Naive thymus-derived CD4-positive, alpha-beta T cell (primary cell): ENCODE results near the gene RAD23A. TPM values are rescaled to one million over a fixed set of nuclear protein-coding genes. Genes with fewer than 3 reads are reported as not detected.
A peak's percentile ranks its signal among the peaks of the same experiment; 100 is the strongest.

ENCODE experiments used
- ATAC-seq: fragments of 150-1000 bp; cut with Tn5 transposase; 2 replicates; pipeline ENCODE4 v1.10.0; 2021; ENCODE audit warnings: mild to moderate bottlenecking, moderate library complexity
- CTCF ChIA-PET: fragments of 350-600 bp; sonication (Branson Sonifier 250); formaldehyde crosslinking; loops from one replicate; lab custom pipeline; 2021; ENCODE audit warnings: antibody characterized with exemption; lab: Charles Lee
- POLR2A ChIA-PET: fragments of 350-600 bp; sonication (Branson Sonifier 250); formaldehyde crosslinking; loops from one replicate; lab custom pipeline; 2021; ENCODE audit warnings: antibody characterized with exemption, inconsistent platforms; lab: Charles Lee
- DNase-seq, 9 donors: peaks; one replicate each; pipeline versions ENCODE4 v3.0.0 to v3.0.0-alpha.2; 2020 to 2022; ENCODE audit warnings: mixed read lengths in 1 of 9
- H3K27ac ChIP-seq: one replicate; pipeline ENCODE4 v1.7.0; 2013; ENCODE audit warnings: mild to moderate bottlenecking, low read depth, low read length, moderate library complexity
- H3K27me3 ChIP-seq, 2 donors: one replicate each; pipeline ENCODE4 v1.7.0; 2013; ENCODE audit warnings: low read length in 2 of 2, mild to moderate bottlenecking in 2 of 2, moderate library complexity in 2 of 2; ENCODE audit not compliant: control insufficient read depth in 2 of 2, insufficient read depth in 2 of 2
- H3K36me3 ChIP-seq, 3 experiments: 1 replicate in 2 of 3; 2 replicates in 1 of 3; pipeline ENCODE4 v1.7.0; 2013; ENCODE audit warnings: low read length in 3 of 3, mild to moderate bottlenecking in 3 of 3, moderate library complexity in 1 of 3; ENCODE audit not compliant: insufficient read depth in 3 of 3, control insufficient read depth in 2 of 3
- H3K4me1 ChIP-seq, 2 donors: one replicate each; pipeline ENCODE4 v1.7.0; 2013; ENCODE audit warnings: low read length in 2 of 2, mild to moderate bottlenecking in 2 of 2, moderate library complexity in 1 of 2; ENCODE audit not compliant: control insufficient read depth in 2 of 2, insufficient read depth in 2 of 2
- H3K4me3 ChIP-seq: 2 replicates; pipeline ENCODE4 v1.7.0; 2013; ENCODE audit warnings: mild to moderate bottlenecking, low read length
- H3K9me3 ChIP-seq, 3 experiments: 1 replicate in 2 of 3; 2 replicates in 1 of 3; pipeline ENCODE4 v1.7.0; 2013; ENCODE audit warnings: low read length in 3 of 3; ENCODE audit not compliant: control insufficient read depth in 2 of 3
- H3K27ac Mint-ChIP-seq, 9 donors: one replicate each; pipeline ENCODE4 v1.8.0; 2020 to 2022; ENCODE audit warnings: mixed read lengths in 9 of 9, mild to moderate bottlenecking in 8 of 9, moderate library complexity in 5 of 9, inconsistent platforms in 2 of 9
- H3K27me3 Mint-ChIP-seq, 5 donors: one replicate each; pipeline ENCODE4 v1.8.0; 2021 to 2022; ENCODE audit warnings: mixed read lengths in 5 of 5, mild to moderate bottlenecking in 1 of 5
- H3K36me3 Mint-ChIP-seq, 5 donors: one replicate each; pipeline ENCODE4 v1.8.0; 2020 to 2022; ENCODE audit warnings: mixed read lengths in 5 of 5, mild to moderate bottlenecking in 3 of 5, inconsistent platforms in 1 of 5
- H3K4me1 Mint-ChIP-seq, 7 donors: one replicate each; pipeline ENCODE4 v1.8.0; 2020 to 2022; ENCODE audit warnings: mixed read lengths in 7 of 7, mild to moderate bottlenecking in 3 of 7, inconsistent platforms in 1 of 7
- H3K4me3 Mint-ChIP-seq, 10 donors: one replicate each; pipeline ENCODE4 v1.8.0; 2020 to 2022; ENCODE audit warnings: mild to moderate bottlenecking in 10 of 10, mixed read lengths in 10 of 10, moderate library complexity in 6 of 10, inconsistent platforms in 2 of 10
- H3K9me3 Mint-ChIP-seq, 11 donors: one replicate each; pipeline ENCODE4 v1.8.0; 2020 to 2022; ENCODE audit warnings: mixed read lengths in 11 of 11, mild to moderate bottlenecking in 4 of 11, inconsistent platforms in 1 of 11, moderate library complexity in 1 of 11
- intact Hi-C, 2 donors: fragments of 100-400 bp; cut with micrococcal nuclease; formaldehyde crosslinking; loops; one replicate each; pipeline ENCODE4 v1.15.1; 2023
- polyA plus RNA-seq, 2 donors: library from polyadenylated mRNA; unstranded; fragments of 300-500 nt; fragmentation: Illumina TruSeq; gene quantifications; one replicate each; pipeline ENCODE4 v1.2.3, GENCODE V29; 2021
- total RNA-seq, 6 experiments: library from RNA in 5 of 6; stranded (reverse) in 5 of 6; gene quantifications; 1 replicate in 5 of 6; 2 replicates in 1 of 6; pipeline ENCODE4 v1.2.3 and lab custom pipeline; 2021 to 2026

Gene RAD23A
- total and polyA plus RNA-seq, 7 experiments from 2014 or later: 75.0 to 111 (median 90.5) TPM

DNA sequence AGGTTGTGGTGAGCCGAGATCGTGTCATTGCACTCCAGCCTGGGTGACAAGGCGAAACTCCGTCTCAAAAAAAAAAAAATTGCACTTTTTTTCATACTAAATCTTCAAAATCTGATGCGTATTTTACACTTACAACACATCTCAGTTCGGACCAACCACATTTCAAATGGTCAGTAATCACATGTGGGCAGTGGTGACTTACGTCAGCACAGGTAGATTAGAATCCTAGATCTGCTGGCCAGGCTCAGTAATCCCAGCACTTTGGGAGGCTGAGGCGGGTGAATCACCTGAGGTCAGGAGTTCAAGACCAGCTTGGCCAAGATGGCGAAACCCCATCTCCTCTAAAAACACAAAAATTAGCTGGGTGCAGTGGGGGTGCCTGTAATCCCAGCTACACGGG lies 10.6 kb upstream of the RAD23A start:
- H3K4me1 ChIP-seq: peaks cover 33 to 39% of the 10 kb centered on the region in 2 donors
- peak overlapping the region in 4 of 10 donors; percentile 29 to 48 (median 44) for H3K4me3 Mint-ChIP-seq
- intact Hi-C loops: loop anchor here (5.0 to 10.0 kb wide), 4 partner anchors 143 to 1430 kb away; partner anchors contain the start of genes JUNB (in 2 of the 2), TNPO2 (in 2 of the 2) and ZNF653 (in 1 of the 2)

DNA sequence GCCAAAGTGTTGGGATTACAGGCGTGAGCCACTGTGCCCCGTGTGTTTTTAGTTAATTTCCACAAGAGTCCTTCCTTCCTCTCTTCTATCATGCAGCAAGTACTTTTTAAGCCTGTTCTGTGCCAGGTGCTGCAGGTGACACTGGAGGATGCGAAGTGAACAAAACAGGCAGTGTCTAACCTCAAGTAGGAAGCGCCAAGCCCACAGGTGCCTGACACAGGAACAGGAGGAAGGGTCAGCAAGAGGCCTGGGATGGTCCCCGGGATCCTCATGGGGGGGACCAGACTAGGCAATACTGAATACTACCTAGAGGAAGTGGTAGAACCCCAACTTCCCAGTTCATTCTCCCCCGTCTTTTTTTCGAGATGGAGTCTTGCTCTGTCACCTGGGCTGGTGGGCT lies 9.1 kb upstream of the RAD23A start:
- peaks cover 7 to 37% (median 20%) of the 10 kb centered on the region in 5 donors for H3K36me3 Mint-ChIP-seq
- DNase-seq (peak in 3 of 9 donors; percentile 16 to 34 (median 33)), ATAC-seq (no peak)
- H3K36me3 ChIP-seq: peaks cover 7 to 36% (median 21%) of the 10 kb centered on the region in 3 experiments
- peak overlapping the region in 8 of 9 donors; percentile 17 to 94 (median 72) for H3K27ac Mint-ChIP-seq
- ChIA-PET POLR2A (interaction anchor here (1.6 to 3.3 kb wide), 6 partner anchors 17 to 144 kb away, joined by 7 to 34 read pairs (median 14); partner anchors contain the start of genes GADD45GIP1 and SYCE2), CTCF (no interaction called here)
- peak overlapping the region; percentile 5 for H3K27ac ChIP-seq
- peaks cover 41 to 76% (median 62%) of the 10 kb centered on the region in 7 donors for H3K4me1 Mint-ChIP-seq
- no peaks in the 10 kb centered on the region for H3K9me3 ChIP-seq
- H3K9me3 Mint-ChIP-seq: peaks cover 0 to 4% (median 0%) of the 10 kb centered on the region in 11 donors
- H3K4me3 ChIP-seq: no peak overlapping the region
- H3K27me3 ChIP-seq: no peaks in the 10 kb centered on the region
- H3K4me1 ChIP-seq: peaks cover 41 to 50% of the 10 kb centered on the region in 2 donors
- intact Hi-C loops: loop anchor here (5.0 to 10.0 kb wide), 4 partner anchors 144 to 1432 kb away; partner anchors contain the start of genes JUNB (in 2 of the 2), TNPO2 (in 2 of the 2) and ZNF653 (in 1 of the 2)
- H3K4me3 Mint-ChIP-seq: peak overlapping the region; percentile 22 to 90 (median 45)
- no peaks in the 10 kb centered on the region for H3K27me3 Mint-ChIP-seq

More for the DNA sequence above, 10.6 kb upstream of the RAD23A start:
- DNase-seq (no peak), ATAC-seq (no peak)
- Mint-ChIP-seq H3K9me3 (peaks cover 0 to 4% (median 0%) of the 10 kb centered on the region in 11 donors), H3K27ac (no peak overlapping the region), H3K4me1 (peaks cover 39 to 64% (median 55%) of the 10 kb centered on the region in 7 donors), H3K36me3 (peaks cover 7 to 28% (median 13%) of the 10 kb centered on the region in 5 donors), H3K27me3 (no peaks in the 10 kb centered on the region)
- peaks cover 1 to 27% (median 6%) of the 10 kb centered on the region in 3 experiments for H3K36me3 ChIP-seq
- CTCF ChIA-PET: interaction anchor here (0.7 to 1.2 kb wide), 2 partner anchors 14 to 169 kb away, joined by 3 read pairs; no protein-coding TSS in a partner anchor
- H3K27me3 ChIP-seq: no peaks in the 10 kb centered on the region
- no peaks in the 10 kb centered on the region for H3K9me3 ChIP-seq
- no peak overlapping the region for H3K4me3 ChIP-seq
- H3K27ac ChIP-seq: no peak overlapping the region
- POLR2A ChIA-PET: interaction anchor here (0.9 to 2.8 kb wide), 3 partner anchors 9 to 44 kb away, joined by 5 to 21 read pairs (median 7); partner anchors contain the start of gene GCDH

DNA sequence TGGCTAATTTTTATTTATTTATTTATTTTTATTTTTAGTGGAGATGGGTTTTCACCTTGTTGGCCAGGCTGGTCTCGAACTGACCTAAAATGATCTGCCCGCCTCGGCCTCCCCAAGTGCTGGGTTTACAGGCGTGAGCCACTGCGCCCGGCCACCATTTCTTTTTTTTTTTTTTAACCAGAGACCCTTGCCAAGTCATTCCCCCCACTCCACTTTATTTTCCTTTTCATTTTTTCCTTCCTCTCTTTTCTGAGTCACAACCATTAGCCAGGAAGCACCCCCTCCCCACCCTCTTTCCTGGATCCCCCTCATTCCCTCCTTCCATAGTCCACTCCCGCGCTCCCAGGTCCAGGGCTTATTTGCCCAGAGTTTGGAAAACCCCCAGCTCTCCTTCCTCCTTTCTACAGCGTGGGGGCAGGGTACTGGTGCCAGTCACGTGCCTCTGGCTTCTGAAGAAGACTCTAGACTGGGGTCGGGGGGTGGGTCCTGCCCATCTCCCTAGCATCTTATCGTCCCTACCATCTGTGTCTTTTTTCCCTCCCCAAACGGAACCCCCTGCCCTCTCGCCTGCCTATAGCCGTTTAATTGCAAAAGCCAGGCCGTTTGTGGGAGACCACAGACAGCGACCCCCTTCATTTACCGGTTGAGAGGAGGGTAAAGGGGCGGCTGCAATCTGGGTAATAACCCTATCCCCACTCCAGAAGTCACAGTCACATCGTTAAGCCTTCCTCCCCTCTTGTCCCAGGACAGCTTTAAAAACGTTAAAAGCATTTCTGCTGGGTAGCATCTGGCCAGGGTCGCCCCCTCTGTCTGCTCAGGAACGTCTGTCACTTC lies 8.4 kb upstream of the RAD23A start:
- H3K36me3 ChIP-seq: peaks cover 7 to 43% (median 23%) of the 10 kb centered on the region in 3 experiments
- H3K9me3 ChIP-seq: no peaks in the 10 kb centered on the region
- peaks cover 37 to 76% (median 61%) of the 10 kb centered on the region in 7 donors for H3K4me1 Mint-ChIP-seq
- H3K27me3 Mint-ChIP-seq: no peaks in the 10 kb centered on the region
- H3K4me1 ChIP-seq: peaks cover 40 to 48% of the 10 kb centered on the region in 2 donors
- ChIA-PET POLR2A (interaction anchor here (0.7 to 3.3 kb wide), 17 partner anchors 9 to 166 kb away, joined by 3 to 34 read pairs (median 7); partner anchors contain the start of genes GADD45GIP1, GCDH, JUNB and RAD23A), CTCF (interaction anchor here (1.1 to 1.6 kb wide), 4 partner anchors 16 to 52 kb away, joined by 3 to 7 read pairs (median 4); partner anchors contain the start of gene GCDH)
- DNase-seq: no peak
- peak overlapping the region; percentile 5 to 98 (median 96) for H3K27ac Mint-ChIP-seq
- H3K36me3 Mint-ChIP-seq: peaks cover 7 to 41% (median 22%) of the 10 kb centered on the region in 5 donors
- intact Hi-C loops: loop anchor here (5.0 to 10.0 kb wide), 4 partner anchors 145 to 1433 kb away; partner anchors contain the start of genes JUNB (in 2 of the 2), TNPO2 (in 2 of the 2) and ZNF653 (in 1 of the 2)
- no peak for ATAC-seq
- H3K9me3 Mint-ChIP-seq: peaks cover 0 to 4% (median 0%) of the 10 kb centered on the region in 11 donors
- H3K4me3 Mint-ChIP-seq: peak overlapping the region; percentile 90 to 99 (median 98)
- no peaks in the 10 kb centered on the region for H3K27me3 ChIP-seq
- H3K4me3 ChIP-seq: peak overlapping the region; percentile 58
- H3K27ac ChIP-seq: peak overlapping the region; percentile 94

DNA sequence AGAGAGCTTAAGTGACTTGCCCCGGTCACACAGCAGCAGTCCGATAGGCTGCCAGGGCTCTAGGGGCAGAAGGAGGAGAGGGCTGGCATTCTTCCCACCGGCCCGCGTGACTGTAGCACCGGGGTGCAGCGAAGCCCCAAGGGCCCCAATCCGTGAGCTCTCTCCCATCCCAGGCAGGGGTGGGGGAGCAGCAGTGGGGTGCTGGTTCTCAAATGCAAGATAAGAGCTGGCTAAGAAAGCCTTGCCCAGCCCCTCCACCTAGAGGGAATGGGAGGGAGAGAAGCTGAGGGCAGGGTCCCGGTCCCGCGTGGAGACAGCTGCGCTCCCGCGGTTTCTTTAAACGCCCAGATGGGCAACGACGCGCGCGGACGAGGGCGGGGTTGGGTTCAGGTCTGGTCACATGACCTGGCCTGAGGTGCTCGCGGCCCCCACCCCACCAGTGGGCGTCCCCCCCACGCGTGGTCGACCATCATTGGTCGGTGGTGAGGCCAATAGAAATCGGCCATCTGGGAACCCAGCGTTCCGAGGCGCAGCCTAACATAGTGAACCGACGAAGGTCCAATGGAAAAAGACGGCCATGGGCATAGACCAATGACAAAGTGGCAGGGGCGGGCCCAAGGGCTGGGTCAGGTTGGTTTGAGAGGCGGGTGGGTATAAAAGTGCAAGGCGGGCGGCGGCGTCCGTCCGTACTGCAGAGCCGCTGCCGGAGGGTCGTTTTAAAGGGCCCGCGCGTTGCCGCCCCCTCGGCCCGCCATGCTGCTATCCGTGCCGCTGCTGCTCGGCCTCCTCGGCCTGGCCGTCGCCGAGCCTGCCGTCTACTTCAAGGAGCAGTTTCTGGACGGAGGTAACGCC lies 7.5 kb upstream of the RAD23A start, which contains the start of gene CALR:
Gene CALR, plus strand, starts transcription at position 683 of the 852 bp plus-strand sequence. Its CDS starts 71 bp downstream, at position 754.
- peak within 1 kb of the TSS; percentile 90 for H3K4me3 ChIP-seq
- peaks cover 10 to 50% (median 26%) of the 10 kb centered on the region in 3 experiments for H3K36me3 ChIP-seq
- Mint-ChIP-seq H3K27ac (peak within 1 kb of the TSS; percentile 93 to 98 (median 96)), H3K4me1 (peaks cover 34 to 76% (median 57%) of the 10 kb centered on the region in 7 donors), H3K36me3 (peaks cover 7 to 37% (median 24%) of the 10 kb centered on the region in 5 donors), H3K9me3 (peaks cover 0 to 4% (median 0%) of the 10 kb centered on the region in 11 donors), H3K27me3 (no peaks in the 10 kb centered on the region), H3K4me3 (peak within 1 kb of the TSS; percentile 90 to 99 (median 98))
- peak; percentile 93 to 100 (median 99) for DNase-seq
- no peaks in the 10 kb centered on the region for H3K27me3 ChIP-seq
- intact Hi-C loops: loop anchor here (1.0 to 10.0 kb wide), 13 partner anchors 8 to 1433 kb away; partner anchors contain the start of genes GCDH (in 2 of the 2), GET3 (in 2 of the 2), JUNB (in 2 of the 2) and SYCE2 (in 2 of the 2)
- ChIA-PET POLR2A (interaction anchor here (0.7 to 3.3 kb wide), 21 partner anchors 8 to 165 kb away, joined by 3 to 34 read pairs (median 4); partner anchors contain the start of genes GADD45GIP1, GCDH, JUNB and RAD23A), CTCF (interaction anchor here (1.1 to 1.6 kb wide), 4 partner anchors 15 to 53 kb away, joined by 3 to 7 read pairs (median 4); partner anchors contain the start of gene GCDH)
- peaks cover 35 to 41% of the 10 kb centered on the region in 2 donors for H3K4me1 ChIP-seq
- peak within 1 kb of the TSS; percentile 94 for H3K27ac ChIP-seq
- peak; percentile 94 for ATAC-seq
- H3K9me3 ChIP-seq: no peaks in the 10 kb centered on the region
